Upper lobe of left lung (tissue), 4 donors: Measurements from ENCODE around the gene TRNP1.

Experiments used
- CTCF ChIP-seq, 6 experiments: fragments of 450-650 bp in 4 of 6; fragments of 200-600 bp in 2 of 6; sonication (generic) in 2 of 6; IDR thresholded peaks; one replicate each; pipeline ENCODE4 v1.5.1; 2016 to 2019; ENCODE audit warnings: antibody characterized with exemption in 6 of 6
- POLR2A ChIP-seq, 4 donors: fragments of 450-650 bp; IDR thresholded peaks; one replicate each; pipeline ENCODE4 v1.5.1; 2016 to 2017; ENCODE audit warnings: antibody characterized with exemption in 4 of 4, mild to moderate bottlenecking in 2 of 4

GRCh38 chr1:27016376-27016775, 22.9 kb downstream of the TRNP1 start:
- TF ChIP-seq POLR2A (IDR thresholded peaks at IDR 0.05), result no peak
- no peak for TF ChIP-seq CTCF (IDR thresholded peaks at IDR 0.05)
